ENCODE results near the gene DSTN.

GRCh38 chr20:17580895-17581294 lies 11.0 kb downstream of the DSTN start:
- TF ChIP-seq, protein P1, sequence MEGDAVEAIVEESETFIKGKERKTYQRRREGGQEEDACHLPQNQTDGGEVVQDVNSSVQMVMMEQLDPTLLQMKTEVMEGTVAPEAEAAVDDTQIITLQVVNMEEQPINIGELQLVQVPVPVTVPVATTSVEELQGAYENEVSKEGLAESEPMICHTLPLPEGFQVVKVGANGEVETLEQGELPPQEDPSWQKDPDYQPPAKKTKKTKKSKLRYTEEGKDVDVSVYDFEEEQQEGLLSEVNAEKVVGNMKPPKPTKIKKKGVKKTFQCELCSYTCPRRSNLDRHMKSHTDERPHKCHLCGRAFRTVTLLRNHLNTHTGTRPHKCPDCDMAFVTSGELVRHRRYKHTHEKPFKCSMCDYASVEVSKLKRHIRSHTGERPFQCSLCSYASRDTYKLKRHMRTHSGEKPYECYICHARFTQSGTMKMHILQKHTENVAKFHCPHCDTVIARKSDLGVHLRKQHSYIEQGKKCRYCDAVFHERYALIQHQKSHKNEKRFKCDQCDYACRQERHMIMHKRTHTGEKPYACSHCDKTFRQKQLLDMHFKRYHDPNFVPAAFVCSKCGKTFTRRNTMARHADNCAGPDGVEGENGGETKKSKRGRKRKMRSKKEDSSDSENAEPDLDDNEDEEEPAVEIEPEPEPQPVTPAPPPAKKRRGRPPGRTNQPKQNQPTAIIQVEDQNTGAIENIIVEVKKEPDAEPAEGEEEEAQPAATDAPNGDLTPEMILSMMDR (IDR thresholded peaks at IDR 0.05; ENCODE audit: extremely low read depth in 1 of 2, insufficient read depth in 1 of 2, low read depth in 1 of 2, low read length in 2 of 2) = no peak
- TF ChIP-seq EZH2 (IDR thresholded peaks at IDR 0.05; ENCODE audit: borderline replicate concordance, low read depth, low read length, severe bottlenecking) = no peak
- no peak for TF ChIP-seq POLR2AphosphoS5 (IDR thresholded peaks at IDR 0.05; ENCODE audit: insufficient read depth, low read depth, low read length)
- TF ChIP-seq JUN (IDR thresholded peaks at IDR 0.05; ENCODE audit: borderline replicate concordance, insufficient read depth, insufficient read length, low read depth) = no peak
- TF ChIP-seq, protein P2, sequence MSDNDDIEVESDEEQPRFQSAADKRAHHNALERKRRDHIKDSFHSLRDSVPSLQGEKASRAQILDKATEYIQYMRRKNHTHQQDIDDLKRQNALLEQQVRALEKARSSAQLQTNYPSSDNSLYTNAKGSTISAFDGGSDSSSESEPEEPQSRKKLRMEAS (IDR thresholded peaks at IDR 0.05; ENCODE audit: insufficient read depth, insufficient read length) = no peak

All from endothelial cell of umbilical vein (primary cell).